Left colon (tissue), 2 donors: Measurements from ENCODE around the gene ANKIB1. TPM values are rescaled to one million over a fixed set of nuclear protein-coding genes. Genes with fewer than 3 reads are reported as not detected.

ENCODE experiments used
- ATAC-seq: fragments of 200-7000 bp; cut with Tn5 transposase; one replicate; pipeline ENCODE4 v1.9.1; 2020; ENCODE audit warnings: mild to moderate bottlenecking, moderate library complexity
- DNase-seq, 2 donors: peaks; one replicate each; pipeline ENCODE4 v3.0.0-alpha.2; 2020
- intact Hi-C, 2 donors: fragments of 100-400 bp; cut with DNase I in 1 of 2; cut with micrococcal nuclease in 1 of 2; formaldehyde crosslinking; loops; one replicate each; pipeline versions ENCODE4 v1.11.2 to v1.14.0; 2022; cut with DNase I, micrococcal nuclease
- total RNA-seq, 2 donors: library from RNA; stranded (reverse); fragmentation: NEBNext Ultra II Directional; extraction: Animal tissue kit (Norgen Biotek cat#: 25700); gene quantifications; one replicate each; pipeline ENCODE4 v1.2.1, GENCODE V29; 2021
- donor health status: DM: no; HTN: no; CAD: no.
- donor health status: DM: yes; HTN: yes; CAD: no.

The ANKIB1 gene
- total RNA-seq, 2 donors from 2014 or later, result 40.9 to 46.0 TPM

DNA sequence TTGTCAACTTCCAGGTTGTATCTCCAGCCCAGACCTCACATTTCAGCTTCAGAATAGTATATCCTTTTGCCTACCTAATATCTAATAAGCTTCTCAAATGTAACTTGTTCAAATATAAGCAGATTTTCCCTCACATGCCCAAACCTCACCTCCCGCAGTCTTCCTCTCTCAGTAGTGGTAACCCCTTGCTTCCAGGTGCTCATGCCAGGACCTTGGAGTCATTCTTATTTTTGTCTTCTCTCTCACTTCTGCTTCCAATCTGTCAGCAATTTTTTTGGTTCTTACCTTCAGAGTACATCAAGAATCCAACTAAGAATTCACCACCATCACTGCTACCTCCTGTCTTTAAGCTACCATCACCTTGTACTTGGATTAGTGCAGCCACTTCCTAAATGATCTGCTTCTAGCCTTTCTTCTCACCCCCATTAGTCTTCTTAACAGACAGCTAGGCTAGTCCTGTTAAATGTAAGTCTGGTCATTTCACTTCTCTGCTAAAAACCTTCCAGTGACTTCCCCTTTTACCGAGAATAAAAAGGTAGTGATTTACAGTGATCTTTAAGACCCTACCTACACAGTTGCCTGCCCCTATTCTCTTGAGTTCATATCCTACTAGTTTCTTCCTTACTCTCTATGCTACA lies 14.0 kb downstream of the ANKIB1 start:
- intact Hi-C loops, result no loop called here
- no peak for ATAC-seq
- no peak for DNase-seq

DNA sequence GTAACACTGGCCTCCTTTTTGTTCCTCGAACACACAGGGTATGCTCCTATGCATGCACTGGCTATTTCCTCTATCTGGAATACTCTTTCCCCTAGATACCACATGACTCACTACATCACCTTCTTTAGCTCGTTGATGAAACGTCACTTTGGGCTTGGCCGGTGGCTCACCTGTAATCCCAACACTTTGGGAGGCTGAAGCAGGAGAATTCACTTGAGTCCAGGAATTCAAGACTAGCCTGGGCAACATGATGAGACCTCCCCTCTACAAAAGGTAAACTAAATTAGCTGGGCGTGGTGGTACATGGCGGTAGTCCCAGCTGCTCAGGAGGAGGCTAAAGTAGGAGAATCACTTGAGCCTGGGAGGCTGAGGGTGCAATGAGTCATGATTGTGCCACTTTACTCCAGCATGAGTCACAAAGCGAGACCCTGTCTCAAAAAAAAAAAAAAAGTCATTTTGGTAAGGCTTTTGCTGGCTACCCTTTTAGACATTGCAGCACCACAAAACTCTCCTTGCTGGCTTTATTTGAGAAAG lies 14.5 kb downstream of the ANKIB1 start:
- intact Hi-C loops, result no loop called here
- ATAC-seq (no peak), DNase-seq (no peak)

DNA sequence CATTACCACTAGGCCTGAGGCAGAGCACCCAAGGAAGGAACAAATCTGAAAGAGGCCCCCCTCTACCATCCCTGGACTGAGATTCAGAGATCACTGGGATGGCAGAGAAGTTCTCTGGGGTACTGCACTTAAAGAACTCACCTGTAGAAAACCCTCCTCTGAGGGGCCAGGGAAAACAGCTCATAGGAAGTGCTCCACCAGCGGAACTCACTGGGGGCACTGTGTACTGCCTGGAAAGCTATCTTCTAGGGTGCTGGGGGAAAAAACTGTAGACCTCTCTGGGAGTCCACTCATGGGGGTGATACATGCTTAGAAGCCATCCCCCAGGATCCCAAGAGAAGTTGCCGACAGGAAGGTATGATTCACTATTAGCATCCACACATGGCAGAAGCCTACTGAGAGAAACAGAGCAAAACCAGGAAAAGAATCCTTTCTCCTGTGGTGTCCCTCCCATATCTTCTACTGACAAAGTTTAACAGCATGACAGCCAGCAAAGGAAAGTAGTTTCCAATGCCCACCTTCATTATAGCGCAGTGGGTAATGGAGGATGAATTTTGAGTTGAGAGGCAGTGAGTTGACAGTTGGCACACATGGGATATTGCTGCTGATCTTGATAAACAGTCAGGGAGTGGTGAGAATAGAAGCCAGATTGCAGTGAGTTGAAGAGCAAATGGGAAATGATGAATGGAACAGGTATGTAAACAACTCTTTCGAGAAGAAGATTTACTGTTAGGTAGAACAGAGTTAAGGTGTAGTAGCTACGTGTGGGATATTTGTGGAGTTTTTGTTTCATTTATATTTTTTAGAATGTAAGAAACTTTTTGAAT lies 20.9 kb downstream of the ANKIB1 start:
- ATAC-seq (peak; percentile 36), DNase-seq (no peak)
- intact Hi-C loops, result no loop called here

DNA sequence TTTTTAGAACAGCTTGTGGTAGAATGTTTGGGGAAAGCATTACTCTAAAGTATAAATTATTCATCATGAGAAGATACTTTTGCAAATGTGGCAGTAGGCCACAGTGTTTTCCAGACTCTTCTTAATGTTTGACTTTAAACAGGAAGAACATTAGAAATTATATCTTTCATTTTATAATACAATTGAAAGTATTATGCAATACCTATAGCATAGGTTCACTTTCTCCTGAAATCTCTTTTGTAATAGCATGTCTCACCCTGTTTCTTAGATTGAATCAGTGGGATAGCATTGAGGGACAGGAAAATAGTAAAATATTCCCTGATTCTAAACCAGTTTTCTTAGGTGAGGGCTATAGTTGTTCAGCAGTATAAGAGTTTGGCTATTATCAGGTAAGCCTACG lies 23.1 kb downstream of the ANKIB1 start:
- DNase-seq (no peak), ATAC-seq (no peak)
- intact Hi-C loops, result no loop called here

DNA sequence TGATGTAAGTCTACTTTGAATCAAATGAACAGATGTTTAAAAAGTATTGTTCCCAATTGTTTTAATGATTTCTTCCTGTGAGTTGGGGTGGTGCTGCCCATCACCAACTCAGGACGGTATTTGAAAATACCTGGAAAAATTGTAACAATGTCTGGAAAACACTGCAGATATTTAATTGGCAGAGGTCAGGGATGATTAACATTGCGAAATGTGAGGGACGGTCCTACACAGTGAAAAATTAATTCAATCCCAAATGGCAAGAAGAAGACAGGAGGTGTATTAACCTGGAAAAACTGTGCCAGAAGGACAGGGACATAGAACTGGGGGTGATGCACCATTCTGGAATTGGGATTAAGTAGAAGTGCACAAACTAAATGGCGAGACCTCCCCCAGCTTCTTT lies 29.6 kb downstream of the ANKIB1 start:
- ATAC-seq, result no peak
- intact Hi-C loops, result no loop called here
- DNase-seq, result no peak

DNA sequence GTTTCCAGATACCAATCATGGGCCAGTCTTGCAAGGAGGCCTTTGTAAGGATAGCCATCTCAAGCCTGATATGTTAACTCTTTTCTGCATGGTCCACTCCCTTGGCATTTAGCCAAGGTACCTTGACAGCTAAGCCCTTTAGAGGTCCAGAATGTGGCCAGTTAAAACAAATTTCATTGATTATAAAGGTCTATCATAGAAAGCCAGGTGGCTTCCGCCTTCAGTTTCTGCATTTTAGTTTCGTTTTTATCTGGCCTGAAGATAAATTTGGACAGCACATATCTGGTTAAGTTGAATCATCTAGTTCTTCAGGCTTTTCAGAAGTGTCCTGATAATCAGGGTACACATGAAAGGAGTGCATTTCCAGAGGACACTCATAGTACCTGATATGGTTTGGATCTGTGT lies 30.7 kb downstream of the ANKIB1 start:
- DNase-seq, result no peak
- intact Hi-C loops, result no loop called here
- no peak for ATAC-seq

DNA sequence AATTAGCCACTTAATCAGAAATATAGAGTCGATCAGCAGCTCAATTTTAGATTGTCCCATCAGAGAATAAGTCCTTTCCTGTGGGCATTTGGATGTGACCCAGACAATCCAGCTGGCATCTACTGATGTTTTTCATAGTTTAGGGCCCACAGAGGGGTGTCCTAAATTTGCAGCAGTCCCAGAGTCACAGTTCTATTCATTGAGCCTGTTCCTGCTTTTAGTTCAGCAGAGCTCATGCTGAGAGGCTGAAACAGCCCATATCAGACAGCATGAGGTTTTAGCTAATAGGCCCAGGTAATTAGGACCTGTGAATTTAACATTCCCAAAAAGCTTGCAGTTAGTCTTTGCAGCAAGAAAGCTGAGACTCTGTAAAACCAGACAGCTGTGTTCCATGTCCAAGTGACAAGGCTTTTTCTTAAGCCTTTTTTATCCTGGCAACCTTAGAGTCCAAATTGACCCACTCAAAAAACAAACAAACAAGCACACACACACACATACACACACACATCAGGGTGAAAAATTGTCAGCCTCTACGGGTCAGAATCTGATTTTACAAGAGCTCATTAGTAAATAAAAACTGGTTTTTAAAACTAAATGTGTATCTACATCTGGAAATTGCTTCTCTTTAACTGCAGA lies 33.7 kb downstream of the ANKIB1 start:
- intact Hi-C loops, result no loop called here
- ATAC-seq, result no peak
- no peak for DNase-seq

DNA sequence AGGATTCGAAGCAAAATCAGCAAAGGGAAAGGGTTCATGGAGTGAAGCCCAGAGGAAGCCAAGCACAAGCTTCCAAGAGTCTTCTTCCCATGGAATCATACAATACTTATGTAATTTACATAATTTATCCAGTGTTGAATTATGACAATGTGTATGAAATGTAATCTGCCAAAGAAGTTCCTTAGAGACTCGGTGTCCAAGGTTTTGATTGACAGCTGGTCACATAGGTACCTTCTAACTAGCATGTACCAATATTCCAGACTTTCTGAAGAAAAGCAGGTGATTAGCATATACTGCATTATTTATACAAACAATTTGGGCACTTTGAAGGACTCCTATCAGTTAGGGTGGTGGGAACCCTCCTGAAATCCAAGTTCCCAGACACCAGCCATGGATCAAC lies 35.3 kb downstream of the ANKIB1 start:
- intact Hi-C loops, result no loop called here
- ATAC-seq (no peak), DNase-seq (no peak)

DNA sequence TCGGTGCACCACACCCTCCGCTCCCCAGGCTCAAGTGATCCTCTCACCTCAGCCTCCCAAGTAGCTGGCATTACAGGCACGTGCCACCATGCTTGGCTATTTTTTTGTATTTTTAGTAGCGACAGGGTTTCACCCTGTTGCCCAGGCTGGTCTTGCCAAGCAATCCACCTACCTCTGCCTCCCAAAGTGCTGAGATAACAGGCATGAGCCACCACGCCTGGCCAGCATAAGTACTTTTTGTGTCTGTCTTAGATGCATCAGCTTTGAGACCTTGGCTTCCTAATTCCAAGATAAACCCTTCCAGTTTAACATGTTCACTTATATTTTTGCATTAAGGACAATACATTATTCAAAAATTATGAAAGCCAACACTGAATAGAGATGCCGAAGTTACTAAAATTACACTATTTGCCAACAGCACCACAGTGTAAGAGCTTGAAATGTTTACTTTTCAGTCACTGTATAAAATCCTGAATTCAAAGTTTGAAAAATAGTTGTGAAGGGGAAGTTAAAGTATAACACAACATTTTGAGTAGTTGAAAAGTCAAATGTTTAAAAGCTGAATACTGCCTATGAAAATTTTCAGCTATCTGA lies 36.5 kb downstream of the ANKIB1 start:
- no peak for DNase-seq
- no peak for ATAC-seq
- intact Hi-C loops, result no loop called here

DNA sequence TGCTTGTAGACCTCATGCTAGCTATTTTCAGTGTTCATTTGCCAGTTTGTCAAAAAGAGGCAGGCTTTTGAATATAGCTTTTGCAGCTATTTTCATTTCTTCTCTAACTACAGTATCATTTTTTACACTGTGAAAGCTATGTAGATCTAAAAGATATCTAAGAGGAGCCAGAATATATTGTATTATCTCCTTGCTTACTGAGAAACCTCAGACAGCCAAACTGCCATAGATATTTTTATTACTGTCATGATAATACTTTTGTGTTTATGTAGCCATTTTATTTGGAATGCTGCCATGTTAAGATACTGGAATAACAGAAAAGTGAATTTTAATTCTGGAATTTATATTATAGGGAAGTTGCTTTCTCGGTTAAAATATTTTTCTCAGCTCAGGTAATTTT lies 37.2 kb downstream of the ANKIB1 start:
- DNase-seq (no peak), ATAC-seq (no peak)
- intact Hi-C loops, result no loop called here

DNA sequence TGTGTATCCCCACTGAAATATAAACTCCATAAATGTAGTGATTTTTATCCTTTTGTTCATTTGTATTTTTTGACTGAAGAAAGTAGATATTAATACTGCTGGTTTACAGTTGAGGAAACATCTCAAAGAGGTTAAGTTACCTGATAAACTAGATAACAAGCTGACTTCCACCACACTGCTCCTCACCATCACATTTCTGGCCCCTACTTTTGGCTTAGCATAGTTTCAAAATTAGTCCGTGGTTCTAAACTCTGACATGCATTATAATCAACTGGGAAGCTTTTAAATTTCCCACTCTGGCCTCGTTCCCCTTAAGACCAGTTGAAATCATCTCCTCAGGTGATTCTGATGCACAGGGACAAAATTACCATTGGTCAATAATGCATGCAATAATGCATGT lies 43.5 kb downstream of the ANKIB1 start:
- ATAC-seq (no peak), DNase-seq (no peak)
- intact Hi-C loops, result no loop called here

DNA sequence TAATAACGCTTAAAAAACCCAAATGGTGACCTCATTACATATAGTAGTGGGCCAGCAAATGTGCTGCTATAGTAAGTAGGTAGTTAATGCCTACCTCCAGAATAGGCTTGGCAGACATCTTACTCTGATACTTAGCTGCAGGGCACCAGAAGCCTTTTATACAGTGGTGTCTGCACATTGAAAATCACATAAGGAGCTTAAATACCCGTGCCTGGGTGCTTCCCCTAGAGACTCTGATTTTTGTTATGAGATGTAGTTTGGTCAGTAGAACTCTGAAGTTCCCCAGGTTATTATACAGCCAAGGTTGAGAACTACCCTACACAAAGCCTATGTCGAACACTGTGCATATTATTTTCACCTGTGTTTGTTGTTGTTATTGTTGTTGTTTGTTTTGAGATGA lies 47.2 kb downstream of the ANKIB1 start:
- DNase-seq (no peak), ATAC-seq (no peak)
- intact Hi-C loops, result no loop called here

DNA sequence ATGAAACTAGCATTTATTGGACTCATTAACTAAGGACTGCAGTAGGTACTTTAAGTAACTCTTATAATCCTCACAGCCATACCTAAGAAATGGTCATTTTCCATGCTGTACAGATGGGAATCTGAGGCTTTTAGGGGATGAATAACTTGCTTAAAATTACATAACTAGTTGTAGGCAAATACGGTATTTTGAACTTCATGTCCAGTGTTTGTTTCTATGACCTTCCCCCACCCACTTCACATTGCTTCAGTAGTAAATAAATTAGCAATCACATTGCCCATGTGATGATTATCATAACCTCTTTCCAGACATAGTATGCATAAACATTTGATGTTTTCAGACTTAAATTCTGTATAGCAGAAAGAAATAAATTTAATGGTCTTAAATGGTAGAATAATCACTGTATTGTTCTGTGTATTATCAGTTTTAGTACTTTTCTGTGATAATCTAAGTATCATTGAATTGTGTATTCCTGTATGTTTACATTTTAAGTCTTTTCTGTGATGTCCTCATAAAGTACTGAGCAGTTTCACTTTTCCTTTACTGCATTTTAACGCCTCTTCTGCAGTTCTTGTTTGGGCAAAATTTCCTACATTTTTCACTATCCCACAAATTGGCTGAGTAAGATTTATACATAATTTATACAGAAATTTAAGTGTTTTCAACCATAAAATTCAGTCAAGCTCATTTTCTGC lies 48.3 kb downstream of the ANKIB1 start:
- intact Hi-C loops, result no loop called here
- DNase-seq (no peak), ATAC-seq (no peak)

DNA sequence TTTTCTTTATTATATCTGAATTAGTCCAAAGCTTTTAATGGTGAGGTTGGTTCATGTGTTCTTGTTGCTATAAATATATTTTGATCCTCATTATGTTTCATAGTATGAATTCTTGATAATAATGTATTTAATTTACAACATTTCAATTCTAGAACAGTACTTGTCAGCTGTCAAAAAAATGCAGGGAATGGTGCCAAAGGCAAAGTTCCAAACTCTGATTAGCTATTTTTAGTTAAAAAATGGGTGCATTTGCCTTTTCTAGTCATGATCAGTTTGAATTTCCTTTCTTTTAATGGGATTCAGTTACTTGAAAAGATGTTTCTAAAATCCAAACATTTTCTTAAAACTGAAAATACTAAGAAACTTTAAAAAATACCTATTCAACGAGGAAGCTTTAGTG lies 49.6 kb downstream of the ANKIB1 start:
- no peak for DNase-seq
- intact Hi-C loops, result no loop called here
- ATAC-seq, result no peak

DNA sequence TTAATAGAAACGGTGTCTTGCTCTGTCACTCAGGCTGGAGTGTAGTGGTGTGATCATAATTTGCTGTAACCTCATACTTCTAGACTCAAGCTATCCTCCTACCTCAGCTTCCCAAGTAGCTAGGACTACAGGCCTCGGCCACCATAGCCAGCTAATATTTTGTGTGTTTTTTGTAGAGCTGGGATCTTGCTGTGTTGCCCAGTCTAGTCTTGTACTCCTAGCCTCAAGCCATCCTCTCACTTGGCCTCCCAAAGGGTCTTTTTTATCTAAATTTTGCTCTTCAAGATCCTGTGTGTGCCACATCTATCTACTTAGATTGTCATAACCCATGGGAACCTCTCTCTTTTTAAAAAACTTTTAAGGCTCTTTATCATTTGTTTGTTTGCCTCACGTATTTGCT lies 50.5 kb downstream of the ANKIB1 start:
- intact Hi-C loops, result no loop called here
- ATAC-seq (no peak), DNase-seq (no peak)

DNA sequence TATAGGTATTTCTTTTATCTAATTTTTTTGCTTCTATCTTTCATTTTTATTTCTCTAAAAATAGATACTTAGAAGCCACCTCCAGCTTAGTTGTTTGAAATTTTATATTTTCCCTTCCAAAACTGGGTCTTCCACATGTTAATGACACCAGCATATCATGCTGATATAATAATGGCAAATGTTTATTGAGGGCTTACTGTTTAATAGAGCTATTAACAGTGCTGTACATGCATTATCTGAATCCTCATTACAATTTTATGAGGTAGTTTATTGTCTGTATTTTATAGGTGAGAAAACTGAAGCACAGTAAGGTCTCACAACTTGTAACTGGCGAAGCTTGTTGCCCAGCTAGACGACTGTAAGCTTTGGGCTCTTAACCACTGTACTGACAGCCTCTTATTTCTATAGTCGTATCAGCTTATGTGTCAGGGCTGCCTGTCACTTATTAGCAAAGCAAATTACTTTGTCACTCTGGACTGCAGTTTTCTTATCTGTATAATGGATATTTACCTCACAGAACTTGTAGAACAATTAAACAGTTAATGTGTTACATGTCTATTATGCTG lies 51.2 kb downstream of the ANKIB1 start:
- DNase-seq, result no peak
- ATAC-seq, result peak; percentile 71

DNA sequence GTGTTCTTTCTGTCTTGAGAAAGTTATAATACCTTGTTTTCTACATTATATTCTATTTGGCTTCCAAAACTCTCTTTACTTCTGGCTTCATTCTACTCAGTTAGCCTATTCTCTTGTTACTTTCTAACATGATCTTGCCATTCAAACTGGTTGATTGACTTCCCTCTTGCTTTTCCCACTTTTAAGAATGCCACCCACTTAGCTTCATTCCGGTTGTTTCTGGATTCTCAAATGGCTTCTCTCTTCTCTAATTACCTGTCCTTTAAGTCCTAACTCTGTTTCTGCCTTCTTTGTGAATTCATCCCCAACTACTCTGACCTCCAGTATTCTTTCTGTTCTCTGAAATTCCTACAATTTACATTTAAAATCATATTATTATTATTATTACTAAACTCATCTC lies 52.0 kb downstream of the ANKIB1 start:
- ATAC-seq, result no peak
- intact Hi-C loops, result no loop called here
- DNase-seq, result no peak

More for the DNA sequence above, 51.2 kb downstream of the ANKIB1 start:
- intact Hi-C loops, result no loop called here

DNA sequence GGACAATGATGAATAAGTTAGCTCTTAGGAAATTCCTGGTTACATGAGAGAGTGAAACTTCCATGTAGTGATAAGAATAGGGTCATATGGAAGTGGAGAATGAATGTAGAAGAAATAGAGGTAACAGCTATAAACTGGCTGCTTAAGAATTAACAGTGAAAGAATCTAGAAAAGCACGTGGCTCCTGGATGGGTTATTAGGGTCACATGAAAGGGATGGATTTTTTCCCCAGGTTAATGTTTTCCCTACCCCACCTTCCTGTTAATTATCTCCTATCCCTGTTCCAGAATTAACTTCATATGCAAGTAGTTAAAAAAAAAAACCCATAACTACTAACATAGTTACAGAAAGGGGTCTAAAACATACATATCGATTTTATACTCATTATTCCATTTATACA lies 58.0 kb downstream of the ANKIB1 start:
- intact Hi-C loops, result no loop called here
- no peak for ATAC-seq
- no peak for DNase-seq

DNA sequence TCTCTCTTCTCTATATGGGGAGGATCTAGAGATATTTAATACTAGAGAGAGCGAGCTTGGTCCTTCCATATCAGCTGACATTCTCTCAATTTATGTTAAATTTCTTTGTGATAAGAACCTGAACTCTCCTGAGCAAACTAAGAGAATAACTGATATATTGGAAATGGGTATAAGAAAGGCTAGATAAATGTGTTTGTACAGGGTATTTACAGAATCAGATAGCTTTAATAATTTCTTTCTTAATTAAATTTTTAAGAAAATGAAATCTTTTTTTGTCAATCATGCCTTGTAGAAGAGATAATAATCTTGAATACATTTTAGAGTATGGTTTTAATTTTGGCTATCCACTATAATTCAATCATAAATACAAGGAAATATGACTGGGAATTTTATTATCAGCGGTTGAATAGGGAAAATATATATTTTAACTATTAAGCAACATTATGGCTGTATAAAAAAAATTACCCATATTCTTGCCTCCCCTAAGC lies 58.7 kb downstream of the ANKIB1 start:
- DNase-seq (no peak), ATAC-seq (no peak)
- intact Hi-C loops, result no loop called here
